Epithelial cell of esophagus (primary cell): Measurements from ENCODE around the gene CFAP45.

Experiments used
- DNase-seq: peaks from one replicate; pipeline ENCODE4 v3.0.0; 2010; ENCODE audit warnings: low read depth
- H3K4me3 ChIP-seq: 2 replicates; pipeline ENCODE4 v1.5.1; 2011; ENCODE audit warnings: mild to moderate bottlenecking, low read length, control low read depth
- TF ChIP-seq, protein P1 (sequence below): IDR thresholded peaks from 2 replicates; pipeline ENCODE4 v1.5.1; 2011; ENCODE audit warnings: low read depth, mild to moderate bottlenecking, low read length, control low read depth, inconsistent platforms; ENCODE audit not compliant: insufficient read depth; ENCODE audit errors: missing control alignments

CFAP45 gene

DNA sequence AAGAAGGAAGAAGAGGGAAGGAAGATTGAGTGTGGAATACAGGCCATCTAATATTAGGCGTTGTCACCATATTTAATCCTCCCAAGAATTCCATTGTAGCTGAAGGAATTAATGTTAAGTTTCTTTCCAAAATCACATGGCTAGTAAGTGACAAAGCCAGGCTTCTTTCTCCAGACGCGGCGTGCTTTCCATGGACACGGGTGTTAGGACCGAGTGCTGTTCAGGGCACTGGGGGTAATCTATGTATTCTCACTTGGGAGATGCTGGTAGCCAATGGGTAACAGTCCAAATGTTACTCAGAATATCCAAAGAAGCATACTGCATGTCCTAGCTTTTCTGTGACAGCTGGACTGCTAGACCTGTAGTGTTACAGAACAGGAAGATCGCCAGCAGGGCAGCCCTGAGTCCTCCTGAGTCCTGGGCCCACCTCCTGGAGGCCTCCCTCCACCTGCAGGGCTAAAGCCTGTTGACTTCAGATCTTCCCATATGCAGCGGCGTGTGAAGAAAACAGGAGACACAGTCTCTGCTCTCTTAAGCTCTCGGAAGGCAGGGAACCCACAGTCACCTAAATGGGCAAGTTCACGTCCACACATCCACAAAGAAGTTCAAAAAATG, 40.1 kb upstream of the CFAP45 start:
- H3K4me3 ChIP-seq = no peak overlapping the region
- TF ChIP-seq, protein P1, sequence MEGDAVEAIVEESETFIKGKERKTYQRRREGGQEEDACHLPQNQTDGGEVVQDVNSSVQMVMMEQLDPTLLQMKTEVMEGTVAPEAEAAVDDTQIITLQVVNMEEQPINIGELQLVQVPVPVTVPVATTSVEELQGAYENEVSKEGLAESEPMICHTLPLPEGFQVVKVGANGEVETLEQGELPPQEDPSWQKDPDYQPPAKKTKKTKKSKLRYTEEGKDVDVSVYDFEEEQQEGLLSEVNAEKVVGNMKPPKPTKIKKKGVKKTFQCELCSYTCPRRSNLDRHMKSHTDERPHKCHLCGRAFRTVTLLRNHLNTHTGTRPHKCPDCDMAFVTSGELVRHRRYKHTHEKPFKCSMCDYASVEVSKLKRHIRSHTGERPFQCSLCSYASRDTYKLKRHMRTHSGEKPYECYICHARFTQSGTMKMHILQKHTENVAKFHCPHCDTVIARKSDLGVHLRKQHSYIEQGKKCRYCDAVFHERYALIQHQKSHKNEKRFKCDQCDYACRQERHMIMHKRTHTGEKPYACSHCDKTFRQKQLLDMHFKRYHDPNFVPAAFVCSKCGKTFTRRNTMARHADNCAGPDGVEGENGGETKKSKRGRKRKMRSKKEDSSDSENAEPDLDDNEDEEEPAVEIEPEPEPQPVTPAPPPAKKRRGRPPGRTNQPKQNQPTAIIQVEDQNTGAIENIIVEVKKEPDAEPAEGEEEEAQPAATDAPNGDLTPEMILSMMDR = no peak
- DNase-seq = no peak

DNA sequence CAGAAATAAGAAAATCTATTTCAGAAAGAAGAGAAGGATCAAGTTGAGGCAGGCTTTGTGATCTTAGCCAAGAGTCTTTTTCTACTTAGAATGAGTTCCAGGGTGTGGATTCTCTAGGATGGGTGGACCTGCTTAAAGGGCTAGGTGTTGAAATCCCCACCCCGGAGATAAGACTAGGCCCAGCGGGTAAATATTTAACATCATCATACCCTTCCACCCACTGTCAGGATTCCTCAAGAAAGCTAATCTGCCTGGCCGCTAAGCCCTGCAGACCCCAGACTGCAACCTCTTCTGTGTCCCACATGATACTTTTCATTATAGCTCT, 39.7 kb upstream of the CFAP45 start:
- TF ChIP-seq, protein P1 = no peak

DNA sequence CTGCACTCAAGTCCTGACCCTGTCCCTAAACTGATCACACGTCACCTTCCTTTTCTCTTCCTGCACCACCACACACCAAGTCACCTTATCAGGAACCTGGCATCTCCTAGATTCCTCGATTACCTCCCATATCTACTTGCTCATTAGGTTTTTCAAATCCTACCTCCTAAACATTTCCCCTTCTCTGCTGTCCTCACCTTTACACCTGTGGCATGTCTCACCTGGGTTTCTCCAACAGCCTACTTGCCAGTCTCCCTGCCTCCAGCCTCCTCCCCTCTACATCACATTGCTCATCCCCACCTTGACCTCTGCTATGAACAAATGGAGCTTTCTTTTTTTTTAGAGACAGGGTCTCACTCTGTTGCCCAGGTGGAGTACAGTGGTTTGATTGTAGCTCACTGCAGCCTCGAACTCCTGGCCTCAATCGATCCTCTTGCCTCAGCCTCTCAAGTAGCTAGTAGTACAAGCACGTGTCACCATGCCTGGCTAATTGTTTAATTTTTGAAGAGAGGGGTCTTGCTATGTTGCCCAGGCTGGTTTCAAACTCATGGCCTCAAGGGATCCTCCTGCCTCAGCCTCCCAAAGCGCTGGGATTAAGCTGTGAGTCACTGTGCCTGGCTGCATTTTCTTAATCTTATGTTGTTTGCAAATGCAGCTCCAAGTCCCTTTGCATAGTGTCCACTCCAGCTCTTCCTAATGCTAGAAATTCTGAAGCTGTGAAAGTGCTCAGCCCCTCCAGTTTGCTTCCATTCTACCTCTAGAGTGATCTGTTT, 39.1 kb upstream of the CFAP45 start:
- no peak for DNase-seq
- H3K4me3 ChIP-seq = no peak overlapping the region
- TF ChIP-seq, protein P1 = no peak

More for the DNA sequence above, 39.7 kb upstream of the CFAP45 start:
- H3K4me3 ChIP-seq = no peak overlapping the region
- peak; percentile 56 for DNase-seq

DNA sequence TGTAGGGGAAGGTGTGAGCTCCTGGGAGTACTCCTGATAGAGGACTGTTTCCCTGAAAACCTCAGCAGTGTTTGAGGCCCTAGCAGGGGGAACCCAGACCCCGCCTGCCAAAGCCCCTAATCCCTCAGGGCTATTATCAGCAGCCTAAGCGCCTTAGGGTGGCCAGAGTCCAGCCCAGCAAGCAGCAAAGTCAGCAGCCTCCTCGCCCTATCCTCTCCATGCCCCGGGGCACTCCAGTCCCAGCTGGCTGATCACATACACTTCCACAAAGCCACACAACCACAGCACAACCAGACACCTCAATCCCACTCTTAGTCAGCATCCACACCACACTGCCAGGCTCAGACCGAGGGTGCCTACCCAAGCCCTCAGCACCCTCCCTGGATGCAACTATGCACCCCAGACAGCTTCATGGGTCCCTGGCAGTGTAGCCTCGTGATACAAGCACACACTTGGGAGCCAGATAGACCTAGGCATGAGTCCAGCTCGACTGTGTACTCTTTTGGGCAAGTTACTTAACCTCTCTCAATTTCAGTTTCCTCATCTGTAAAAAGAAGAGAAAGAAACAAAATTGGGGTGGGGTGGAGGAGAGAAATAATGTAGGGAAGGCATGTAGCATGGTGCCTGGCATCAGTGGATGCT, 38.4 kb upstream of the CFAP45 start:
- TF ChIP-seq, protein P1 = no peak
- H3K4me3 ChIP-seq = no peak overlapping the region
- peak; percentile 33 for DNase-seq

DNA sequence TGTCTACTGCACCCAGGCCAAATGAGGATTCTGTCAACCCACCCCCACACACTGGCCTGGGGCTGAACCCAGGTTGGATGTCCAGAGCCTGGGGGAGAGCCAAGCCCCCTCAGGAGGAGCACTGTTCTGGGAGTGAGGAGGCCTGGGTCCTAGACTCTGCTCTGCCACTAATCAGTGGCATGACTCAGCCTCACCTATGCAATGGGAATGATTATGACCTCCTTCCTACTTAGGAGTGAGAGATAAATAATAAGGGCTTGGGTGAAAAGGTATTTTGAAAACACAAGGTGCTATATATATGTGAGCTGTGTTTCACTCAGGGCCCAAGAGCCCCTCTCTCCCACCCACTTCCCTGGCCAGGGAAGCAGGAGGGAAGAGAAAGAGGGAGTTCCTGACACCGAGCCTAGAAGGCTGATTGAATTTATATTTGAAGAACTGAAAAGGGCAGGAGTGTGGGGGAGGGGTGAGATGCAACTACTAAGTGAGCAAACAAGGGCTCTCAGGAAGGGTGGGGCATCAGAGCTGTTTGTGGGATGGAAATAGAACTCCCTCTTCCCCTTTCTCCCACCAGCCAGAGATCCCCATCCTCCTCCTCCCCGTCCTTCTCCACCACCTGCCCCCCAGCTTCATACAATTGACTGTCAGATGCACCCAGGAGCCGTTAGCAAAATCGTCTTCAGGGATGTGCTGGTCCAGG, 37.2 kb upstream of the CFAP45 start:
- peak; percentile 36 for DNase-seq
- no peak overlapping the region for H3K4me3 ChIP-seq
- TF ChIP-seq, protein P1 = no peak

DNA sequence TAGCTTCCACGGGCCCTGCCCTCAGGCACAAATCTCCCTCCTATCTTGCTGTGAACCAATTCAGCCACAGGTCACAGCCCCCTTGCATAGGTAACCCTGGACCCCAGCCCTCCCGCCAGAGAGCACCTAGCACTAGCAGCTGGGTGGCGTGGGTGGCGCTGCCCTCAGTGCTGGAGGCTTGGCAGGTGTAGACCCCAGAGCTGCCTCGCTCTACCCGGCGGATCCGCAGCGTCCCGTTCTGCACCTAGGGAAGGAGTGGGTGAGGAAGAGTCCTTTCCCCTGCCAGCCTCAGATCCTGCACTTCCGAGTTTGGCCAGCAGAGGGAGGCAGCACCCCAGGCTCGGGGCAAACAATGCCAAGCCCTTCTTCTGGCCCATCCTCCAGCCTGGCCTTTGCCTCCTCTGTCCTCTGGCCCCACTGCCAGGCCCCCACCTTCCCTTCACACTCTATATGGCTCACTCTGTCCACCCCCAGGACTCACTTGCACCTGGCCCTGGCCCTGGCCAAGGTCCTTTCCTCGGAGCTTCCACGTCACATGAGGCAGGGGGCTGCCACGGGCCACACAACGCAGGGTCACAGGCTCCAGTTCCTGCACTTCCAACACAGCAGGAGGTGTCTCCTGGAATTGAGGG, 36.4 kb upstream of the CFAP45 start:
- peak; percentile 70 for DNase-seq
- no peak overlapping the region for H3K4me3 ChIP-seq
- TF ChIP-seq, protein P1 = peak; percentile 94
